ENCODE results near the gene CLMP.
"Not testable (repeated sequence)": the region's sequence is repeated elsewhere in the genome, so short reads cannot be mapped to it uniquely, and the experiment has no call there.

Gene CLMP

DNA sequence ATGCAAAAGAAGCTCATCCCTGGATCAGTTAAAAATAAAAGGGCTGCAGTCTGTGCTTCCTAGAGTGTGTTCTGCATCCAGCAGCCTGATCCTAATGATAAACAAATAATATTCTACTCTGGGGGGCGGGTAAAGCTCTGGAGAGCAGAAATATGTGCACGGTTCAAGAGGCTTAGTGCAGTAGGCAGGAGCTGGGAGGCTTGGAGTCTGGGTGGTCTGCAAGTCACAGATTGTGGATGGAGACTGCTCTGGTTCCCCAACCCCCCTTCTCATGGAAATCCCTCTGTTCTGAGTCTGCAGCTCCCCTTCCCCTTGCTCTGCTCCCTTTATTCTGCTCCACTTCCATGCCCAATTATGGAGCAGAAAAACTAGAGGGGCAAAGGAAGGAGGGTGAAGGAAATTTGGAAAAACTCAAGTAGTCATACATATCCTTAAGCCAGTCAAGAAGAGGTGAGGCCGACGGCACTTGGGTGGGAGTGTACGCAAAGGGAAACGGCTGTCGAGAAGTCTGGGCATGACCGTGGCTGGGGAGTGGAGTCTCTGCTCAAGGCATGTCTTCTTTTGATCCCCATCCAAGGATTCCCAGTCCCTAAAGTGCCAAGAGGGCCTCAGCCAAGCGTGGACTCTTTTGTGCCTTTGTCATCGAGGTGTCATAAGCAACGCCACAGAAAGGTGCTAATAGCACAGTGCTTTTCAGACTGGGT, 16.3 kb upstream of the CLMP start:
- H3K4me3 Mint-ChIP-seq = no peak overlapping the region
- no peaks in the 10 kb centered on the region for H3K4me1 Mint-ChIP-seq (ENCODE audit: low read depth)
- H3K36me3 Mint-ChIP-seq (ENCODE audit: low read depth) = no peaks in the 10 kb centered on the region
- DNase-seq (ENCODE audit: low spot score) = no peak
- H3K27ac Mint-ChIP-seq = no peak overlapping the region
- no peaks in the 10 kb centered on the region for H3K9me3 Mint-ChIP-seq
- H3K27me3 Mint-ChIP-seq (ENCODE audit: low read depth) = peaks cover 55% of the 10 kb centered on the region

DNA sequence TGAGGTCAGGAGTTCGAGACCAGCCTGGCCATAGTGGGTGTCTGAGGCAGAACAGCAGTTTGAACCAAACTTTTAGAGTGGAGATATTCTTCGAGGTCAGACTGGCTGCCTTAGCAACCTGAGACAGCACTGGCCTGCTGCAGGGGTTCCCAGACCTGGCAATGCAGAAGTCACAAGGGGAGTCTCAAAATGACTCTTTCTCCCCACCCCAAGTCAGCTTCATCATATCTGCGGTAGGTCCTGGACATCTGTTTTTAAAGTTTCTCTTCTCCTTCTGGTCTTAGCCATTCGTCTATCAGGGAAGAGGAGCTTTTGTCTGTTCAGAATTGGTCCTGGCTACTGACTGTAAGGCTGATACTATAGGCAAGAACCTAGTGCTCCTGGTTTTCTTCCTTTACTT, 14.5 kb upstream of the CLMP start:
- Mint-ChIP-seq H3K4me3 (no peak overlapping the region), H3K4me1 (ENCODE audit: low read depth) (no peaks in the 10 kb centered on the region), H3K27ac (no peak overlapping the region), H3K27me3 (ENCODE audit: low read depth) (peaks cover 48% of the 10 kb centered on the region), H3K9me3 (no peaks in the 10 kb centered on the region), H3K36me3 (ENCODE audit: low read depth) (no peaks in the 10 kb centered on the region)
- no peak for DNase-seq (ENCODE audit: low spot score)

DNA sequence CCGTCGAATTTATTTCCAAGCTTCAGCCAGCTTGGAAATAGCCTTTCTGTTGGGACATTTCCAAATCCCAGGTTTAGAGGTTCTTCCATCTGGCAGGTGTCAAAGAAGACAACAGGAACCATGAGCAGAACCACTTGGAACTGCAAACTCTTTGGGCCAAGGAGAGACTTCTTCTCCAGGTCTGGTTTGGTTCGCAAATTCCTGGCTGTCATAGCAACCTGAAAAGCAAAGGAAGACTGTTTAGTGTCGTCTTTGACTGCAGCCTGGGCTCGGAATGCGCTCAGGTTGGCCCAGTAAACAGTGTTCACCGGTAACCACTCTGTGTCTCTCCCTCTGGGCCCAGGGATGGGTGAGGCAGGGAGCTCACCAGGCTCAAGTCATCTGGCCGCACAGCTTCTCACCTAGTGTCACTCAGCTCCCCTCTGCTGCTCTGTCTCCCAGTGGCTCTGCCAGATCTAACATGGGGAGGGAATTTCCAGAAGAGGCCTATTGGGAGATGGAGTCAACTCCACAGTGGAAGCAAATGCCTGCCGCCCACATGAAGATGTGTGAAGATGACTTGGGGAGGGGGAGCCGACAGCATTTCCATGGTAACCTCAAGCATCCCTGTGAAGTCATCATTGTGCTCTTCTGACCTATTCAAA, 11.9 kb upstream of the CLMP start:
- Mint-ChIP-seq H3K36me3 (ENCODE audit: low read depth) (no peaks in the 10 kb centered on the region), H3K9me3 (no peaks in the 10 kb centered on the region), H3K4me1 (ENCODE audit: low read depth) (no peaks in the 10 kb centered on the region), H3K27me3 (ENCODE audit: low read depth) (peaks cover 38% of the 10 kb centered on the region), H3K27ac (no peak overlapping the region), H3K4me3 (no peak overlapping the region)
- no peak for DNase-seq (ENCODE audit: low spot score)

DNA sequence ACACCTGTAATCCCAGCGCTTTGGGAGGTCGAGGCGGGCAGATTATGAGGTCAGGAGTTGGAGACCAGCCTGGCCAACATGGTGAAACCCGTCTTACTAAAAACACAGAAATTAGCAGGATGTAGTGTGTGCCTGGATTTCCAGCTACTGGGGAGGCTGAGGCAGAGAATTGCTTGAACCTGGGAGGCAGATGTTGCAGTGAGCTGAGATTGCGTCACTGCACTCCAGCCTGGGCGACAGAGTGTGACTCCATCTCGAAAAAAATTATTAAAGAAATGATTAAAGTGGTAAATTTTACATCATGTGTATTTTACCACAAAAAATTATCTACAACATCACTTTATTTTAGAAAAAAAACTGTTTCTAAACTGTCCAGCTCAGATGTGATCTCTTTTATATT, 11.0 kb upstream of the CLMP start:
- peaks cover 32% of the 10 kb centered on the region for H3K27me3 Mint-ChIP-seq (ENCODE audit: low read depth)
- not testable (repeated sequence) for H3K4me3 Mint-ChIP-seq; H3K27ac Mint-ChIP-seq; H3K36me3 Mint-ChIP-seq (ENCODE audit: low read depth); DNase-seq (ENCODE audit: low spot score); H3K9me3 Mint-ChIP-seq; H3K4me1 Mint-ChIP-seq (ENCODE audit: low read depth)

DNA sequence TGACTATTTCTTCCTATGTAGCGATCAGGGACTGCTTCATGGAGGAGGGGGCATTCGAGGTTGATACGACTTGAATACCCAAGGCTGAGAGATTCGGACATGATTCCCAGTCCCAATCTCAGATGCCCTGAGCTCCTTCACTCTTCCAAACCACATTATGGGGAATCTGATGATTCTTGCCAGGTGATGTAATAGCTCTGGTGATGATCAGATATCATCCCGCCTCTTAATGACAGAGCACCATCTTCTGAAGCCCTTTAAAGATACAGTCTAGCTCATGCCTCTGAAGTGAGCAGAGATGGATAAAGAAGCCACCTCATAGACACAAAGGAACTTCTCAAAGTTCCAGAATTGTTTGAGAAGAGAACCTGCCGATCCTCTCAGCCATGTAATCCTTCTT, 8.9 kb upstream of the CLMP start:
- Mint-ChIP-seq H3K27me3 (ENCODE audit: low read depth) (peaks cover 39% of the 10 kb centered on the region), H3K36me3 (ENCODE audit: low read depth) (no peaks in the 10 kb centered on the region), H3K4me1 (ENCODE audit: low read depth) (no peaks in the 10 kb centered on the region), H3K9me3 (no peaks in the 10 kb centered on the region), H3K27ac (no peak overlapping the region), H3K4me3 (no peak overlapping the region)
- no peak for DNase-seq (ENCODE audit: low spot score)

DNA sequence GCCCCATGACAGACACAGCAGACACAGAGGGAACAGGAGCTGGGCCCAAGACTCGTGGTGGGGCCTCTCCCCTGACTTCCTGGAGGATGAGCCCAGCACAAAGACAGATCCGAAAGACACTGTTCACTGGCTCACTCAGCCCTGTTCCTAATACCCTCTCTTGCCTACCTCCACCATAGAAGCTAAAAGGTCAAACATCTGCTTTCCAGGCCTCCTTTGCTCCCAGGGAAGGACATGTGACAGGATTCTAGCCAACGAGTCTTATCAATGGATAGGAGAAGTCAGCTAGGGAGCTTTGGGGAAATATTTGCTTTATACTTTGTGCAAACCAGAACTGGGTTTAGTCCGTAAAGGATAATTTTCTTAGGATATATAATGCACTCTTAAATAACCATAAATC, 8.4 kb upstream of the CLMP start:
- H3K36me3 Mint-ChIP-seq (ENCODE audit: low read depth) = no peaks in the 10 kb centered on the region
- H3K27me3 Mint-ChIP-seq (ENCODE audit: low read depth) = peaks cover 38% of the 10 kb centered on the region
- H3K27ac Mint-ChIP-seq = no peak overlapping the region
- H3K9me3 Mint-ChIP-seq = no peaks in the 10 kb centered on the region
- H3K4me1 Mint-ChIP-seq (ENCODE audit: low read depth) = no peaks in the 10 kb centered on the region
- no peak for DNase-seq (ENCODE audit: low spot score)
- no peak overlapping the region for H3K4me3 Mint-ChIP-seq

DNA sequence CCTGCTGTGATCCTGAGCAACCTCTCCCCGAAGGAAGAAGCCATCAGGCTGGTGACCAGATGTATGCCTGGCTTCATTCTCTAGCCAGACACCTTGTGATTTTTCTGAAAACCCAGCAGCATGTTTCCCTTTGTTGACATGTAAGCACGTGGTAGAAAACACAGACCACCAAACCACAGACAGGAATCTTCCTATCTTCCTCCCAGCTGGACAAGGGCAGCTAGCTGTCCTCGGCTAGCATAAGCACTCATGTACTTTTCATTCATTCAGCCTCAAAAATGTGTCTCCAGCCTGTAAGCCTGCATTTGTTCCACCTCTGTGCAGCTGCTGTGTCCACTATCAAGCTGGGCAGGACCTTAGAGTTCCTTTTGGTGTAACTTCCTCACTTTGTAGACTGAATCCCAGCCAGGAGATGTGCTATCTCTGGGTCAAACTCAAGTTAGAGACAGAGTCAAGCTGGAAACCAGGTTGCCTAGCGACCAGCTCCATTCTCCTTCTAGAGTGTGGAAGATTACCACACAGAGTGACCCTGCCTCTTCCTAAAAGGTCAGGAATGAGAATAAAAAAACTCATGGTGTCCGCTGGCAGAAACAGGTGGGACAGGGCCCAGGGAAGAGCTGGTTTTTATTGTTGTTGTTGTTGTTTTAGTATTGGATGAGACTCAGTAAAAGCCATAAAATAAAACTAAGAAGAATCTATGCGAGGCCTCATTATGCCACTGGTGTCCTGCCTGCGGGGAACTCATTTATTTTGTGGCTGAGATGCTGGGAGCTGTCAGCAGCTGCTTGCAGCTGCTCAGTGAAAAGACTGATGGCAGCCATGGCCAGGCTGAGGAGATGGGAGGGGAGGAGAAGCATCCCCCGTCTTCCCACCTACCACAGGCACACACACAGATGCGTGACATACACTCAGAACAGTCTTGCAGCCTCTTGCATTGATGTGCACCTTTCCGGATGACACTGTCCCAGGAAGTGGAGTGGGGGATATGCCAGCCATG, 7.4 kb upstream of the CLMP start:
- Mint-ChIP-seq H3K4me3 (no peak overlapping the region), H3K27ac (no peak overlapping the region), H3K27me3 (ENCODE audit: low read depth) (peaks cover 40% of the 10 kb centered on the region), H3K9me3 (no peaks in the 10 kb centered on the region), H3K4me1 (ENCODE audit: low read depth) (no peaks in the 10 kb centered on the region), H3K36me3 (ENCODE audit: low read depth) (no peaks in the 10 kb centered on the region)
- DNase-seq (ENCODE audit: low spot score) = no peak

DNA sequence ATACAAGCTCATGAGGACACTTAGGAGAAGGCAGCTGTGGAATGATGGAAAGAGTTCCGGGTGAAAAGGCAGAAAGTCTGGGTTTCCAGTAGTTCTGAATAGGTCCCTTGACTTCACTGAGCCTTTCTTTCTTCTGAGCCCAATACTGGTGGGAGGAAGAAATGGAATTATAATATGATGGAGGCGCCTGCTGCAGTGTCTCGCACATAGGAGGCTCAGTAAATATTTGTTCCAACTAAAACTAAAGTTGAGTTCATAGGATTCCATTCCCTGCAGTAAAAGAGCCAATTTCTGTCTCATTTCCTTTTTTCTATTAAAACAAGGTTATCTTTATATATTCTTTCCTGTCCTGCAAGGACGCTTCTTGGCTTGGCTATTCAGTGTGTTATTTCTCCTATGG, 5.2 kb upstream of the CLMP start:
- H3K4me3 Mint-ChIP-seq = no peak overlapping the region
- H3K36me3 Mint-ChIP-seq (ENCODE audit: low read depth) = peaks cover 2% of the 10 kb centered on the region
- peaks cover 3% of the 10 kb centered on the region for H3K4me1 Mint-ChIP-seq (ENCODE audit: low read depth)
- no peak for DNase-seq (ENCODE audit: low spot score)
- H3K27ac Mint-ChIP-seq = no peak overlapping the region
- H3K27me3 Mint-ChIP-seq (ENCODE audit: low read depth) = peaks cover 48% of the 10 kb centered on the region
- H3K9me3 Mint-ChIP-seq = no peaks in the 10 kb centered on the region

DNA sequence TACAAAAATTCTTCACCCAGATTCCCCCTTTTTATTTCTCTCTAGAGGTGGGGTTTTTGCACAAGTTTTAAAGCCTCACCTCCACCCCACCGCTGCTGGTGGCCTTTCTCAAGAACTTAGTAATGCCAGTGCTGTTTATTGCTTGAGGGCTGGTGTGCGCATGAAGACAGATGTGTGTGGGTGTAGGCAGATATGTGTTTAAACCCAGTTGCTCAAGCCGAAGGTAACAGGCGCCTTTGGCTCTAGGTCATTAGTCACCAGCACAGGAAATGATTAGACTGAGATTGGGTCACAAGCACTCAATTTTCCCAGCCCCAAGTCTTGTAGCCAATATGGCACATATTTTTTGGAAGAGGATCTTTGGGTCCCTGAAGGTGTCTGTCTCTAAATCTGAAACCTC, 2.7 kb upstream of the CLMP start:
- Mint-ChIP-seq H3K4me1 (ENCODE audit: low read depth) (peaks cover 4% of the 10 kb centered on the region), H3K4me3 (no peak overlapping the region), H3K27ac (no peak overlapping the region), H3K36me3 (ENCODE audit: low read depth) (peaks cover 2% of the 10 kb centered on the region), H3K27me3 (ENCODE audit: low read depth) (peaks cover 68% of the 10 kb centered on the region), H3K9me3 (no peaks in the 10 kb centered on the region)
- DNase-seq (ENCODE audit: low spot score) = peak; percentile 10

DNA sequence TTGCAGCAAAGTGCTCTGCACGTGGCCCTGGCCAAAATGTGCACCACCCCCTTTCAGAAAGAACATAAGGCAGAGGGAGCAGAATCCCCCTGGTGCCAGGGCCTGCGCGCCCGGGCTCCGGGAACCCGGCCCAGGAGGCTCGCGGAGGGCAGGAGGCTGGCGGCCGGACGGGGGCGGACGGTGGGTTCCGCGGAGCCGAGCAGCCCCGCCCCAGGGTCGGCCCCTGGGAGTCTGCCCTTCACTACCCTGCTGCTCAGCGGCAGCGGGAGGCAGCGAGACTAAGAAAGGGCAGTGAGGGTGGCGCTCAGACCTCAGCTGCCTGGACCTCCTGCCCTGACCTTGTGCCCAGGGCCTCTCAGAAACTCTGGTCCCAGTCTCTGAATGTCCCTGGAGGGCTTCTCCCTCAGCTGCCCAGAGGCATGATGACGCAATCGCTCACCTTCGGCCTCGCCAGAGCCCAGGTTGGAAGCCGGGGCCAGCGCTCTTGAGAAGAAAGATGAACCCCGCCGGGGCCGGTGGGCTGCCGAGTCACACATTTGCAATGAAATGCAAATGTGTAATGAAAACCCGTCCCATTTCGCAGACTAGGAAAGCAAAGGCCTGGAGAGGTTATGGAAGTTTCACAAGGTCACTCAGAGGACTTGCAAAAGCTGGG, 1.1 kb upstream of the CLMP start:
- Mint-ChIP-seq H3K27me3 (ENCODE audit: low read depth) (peaks cover 75% of the 10 kb centered on the region), H3K27ac (no peak overlapping the region), H3K4me1 (ENCODE audit: low read depth) (peaks cover 9% of the 10 kb centered on the region), H3K4me3 (no peak overlapping the region), H3K36me3 (ENCODE audit: low read depth) (peaks cover 2% of the 10 kb centered on the region), H3K9me3 (peaks cover 3% of the 10 kb centered on the region)
- no peak for DNase-seq (ENCODE audit: low spot score)

DNA sequence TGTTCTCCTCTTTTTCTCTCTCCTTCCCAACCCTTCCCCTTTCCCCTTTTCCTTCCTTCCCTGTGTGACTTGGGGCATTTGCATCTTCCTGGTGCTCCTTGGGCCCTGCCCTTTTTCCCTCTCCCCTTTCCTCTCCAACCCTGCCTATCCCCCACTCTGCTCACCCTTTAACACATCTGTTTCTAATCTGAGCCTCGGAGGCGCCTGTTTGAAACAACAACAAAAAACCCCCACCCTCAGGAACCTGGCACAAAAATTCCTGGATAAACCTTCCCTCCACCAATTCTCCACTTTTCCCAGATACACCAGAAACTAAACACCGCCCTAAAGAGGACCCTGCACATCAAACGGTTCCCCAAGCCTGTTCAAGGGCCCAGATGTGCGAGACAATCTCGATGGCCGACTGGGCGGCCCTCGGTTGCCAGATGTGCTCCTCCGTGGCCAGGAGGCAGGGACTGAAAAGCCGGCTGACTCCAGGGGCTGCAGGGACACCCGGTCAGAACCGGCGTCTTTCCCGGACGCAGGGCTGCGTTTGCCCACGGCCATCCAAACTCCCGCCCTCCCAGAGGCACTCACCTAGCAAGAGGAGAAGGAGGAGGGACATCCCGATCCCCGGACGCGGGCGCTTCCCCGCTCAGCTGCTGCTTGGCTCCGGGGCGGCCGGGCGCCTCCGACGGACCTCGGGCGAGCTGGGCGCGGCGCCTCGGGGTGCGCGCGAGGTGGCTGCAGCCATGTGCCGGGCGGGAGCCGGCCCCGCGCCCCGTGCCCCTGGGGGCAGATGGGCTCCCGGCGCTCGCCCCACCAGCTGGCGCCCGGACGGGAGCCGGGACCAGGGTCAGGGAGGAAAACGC, 486 bp downstream of the CLMP start:
- no peak for DNase-seq (ENCODE audit: low spot score)
- H3K4me1 Mint-ChIP-seq (ENCODE audit: low read depth) = peaks cover 9% of the 10 kb centered on the region
- H3K4me3 Mint-ChIP-seq = no peak overlapping the region
- H3K27me3 Mint-ChIP-seq (ENCODE audit: low read depth) = peaks cover 84% of the 10 kb centered on the region
- no peak overlapping the region for H3K27ac Mint-ChIP-seq
- peaks cover 2% of the 10 kb centered on the region for H3K36me3 Mint-ChIP-seq (ENCODE audit: low read depth)
- H3K9me3 Mint-ChIP-seq = peaks cover 6% of the 10 kb centered on the region

DNA sequence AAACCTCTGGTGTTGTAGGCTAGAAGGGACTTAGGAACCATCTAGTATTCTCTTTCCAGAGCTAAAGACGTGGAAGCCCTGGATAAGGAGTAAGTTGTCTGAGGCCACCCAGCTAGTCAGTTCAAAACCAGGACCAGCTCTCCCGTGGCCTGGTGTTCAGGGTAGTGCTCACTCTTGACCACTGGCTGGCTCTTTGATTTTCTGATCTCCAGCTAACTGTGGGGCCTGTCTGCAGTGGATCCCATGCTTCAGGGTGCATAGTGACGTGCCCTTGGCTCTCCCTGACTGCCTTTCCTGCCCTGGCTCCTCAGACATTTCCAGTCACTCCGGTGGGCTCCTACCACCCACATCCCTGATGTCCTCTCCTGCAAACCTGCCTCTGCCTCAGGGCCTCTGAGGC, 1.3 kb downstream of the CLMP start:
- Mint-ChIP-seq H3K36me3 (ENCODE audit: low read depth) (peaks cover 2% of the 10 kb centered on the region), H3K9me3 (peaks cover 6% of the 10 kb centered on the region), H3K4me3 (no peak overlapping the region), H3K4me1 (ENCODE audit: low read depth) (peaks cover 9% of the 10 kb centered on the region), H3K27ac (no peak overlapping the region), H3K27me3 (ENCODE audit: low read depth) (peaks cover 77% of the 10 kb centered on the region)
- no peak for DNase-seq (ENCODE audit: low spot score)

DNA sequence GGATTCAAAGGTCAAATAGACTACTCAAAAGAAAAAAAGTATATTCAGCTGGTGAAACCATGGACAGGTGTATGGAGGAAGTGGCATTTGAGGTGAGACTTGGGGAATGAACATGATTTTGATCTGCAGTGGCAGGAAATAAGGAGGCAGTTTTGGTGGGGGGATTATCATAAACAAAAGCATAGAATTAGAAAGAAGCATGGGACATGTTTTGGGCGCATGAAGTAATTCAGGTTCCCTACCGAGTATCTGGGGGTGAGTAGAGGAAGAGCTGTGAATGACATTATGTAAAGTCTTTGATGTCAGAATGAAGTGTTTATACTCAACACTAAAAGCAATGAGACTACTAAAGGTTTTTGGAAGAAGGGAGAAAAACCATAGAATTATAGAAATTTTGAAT, 3.1 kb downstream of the CLMP start:
- Mint-ChIP-seq H3K4me3 (no peak overlapping the region), H3K27ac (no peak overlapping the region), H3K9me3 (peaks cover 6% of the 10 kb centered on the region), H3K4me1 (ENCODE audit: low read depth) (peaks cover 9% of the 10 kb centered on the region), H3K27me3 (ENCODE audit: low read depth) (peaks cover 78% of the 10 kb centered on the region), H3K36me3 (ENCODE audit: low read depth) (peaks cover 2% of the 10 kb centered on the region)
- no peak for DNase-seq (ENCODE audit: low spot score)

Measured in T-helper 2 cell treated with Interferon-gamma antibody and Interleukin-4, amounts not matched to agents 5 μg/mL and 100 μg/mL, for 36 hours (primary cell).